HCT116 (cell line): ENCODE data around the gene OR6B1.

ENCODE experiments used
- CEBPB ChIP-seq: IDR thresholded peaks from 2 replicates; pipeline ENCODE4 v1.6.1; 2012; ENCODE audit warnings: low read depth
- CTCF ChIP-seq, 3 experiments: fragments of 200-600 bp in 1 of 3; sonication (generic) in 1 of 3; IDR thresholded peaks in 2 of 3; conservative IDR thresholded peaks in 1 of 3; 2 replicates each; pipeline ENCODE4 v1.5.1; 2012 to 2017; ENCODE audit warnings: low read depth in 2 of 3, low read length in 2 of 3, antibody characterized with exemption in 1 of 3, borderline replicate concordance in 1 of 3, control low read depth in 1 of 3, mild to moderate bottlenecking in 1 of 3, mixed read lengths in 1 of 3, mixed run types in 1 of 3, moderate library complexity in 1 of 3; ENCODE audit not compliant: insufficient read depth in 1 of 3
- MAX ChIP-seq: IDR thresholded peaks from 2 replicates; pipeline ENCODE4 v1.6.1; 2012
- POLR2A ChIP-seq: IDR thresholded peaks from 2 replicates; pipeline ENCODE4 v1.7.0; 2011; ENCODE audit warnings: borderline replicate concordance; ENCODE audit not compliant: insufficient read depth, insufficient read length; ENCODE audit errors: extremely low read depth
- SP1 ChIP-seq: IDR thresholded peaks from 2 replicates; pipeline ENCODE4 v1.6.1; 2012; ENCODE audit warnings: low read depth
- TCF7L2 ChIP-seq: IDR thresholded peaks from 2 replicates; pipeline ENCODE4 v1.7.0; 2011; ENCODE audit warnings: borderline replicate concordance, inconsistent platforms; ENCODE audit not compliant: insufficient read depth, insufficient read length; ENCODE audit errors: extremely low read depth

GRCh38 chr7:144037414-144038035 is 37.4 kb downstream of the OR6B1 start:
- no peak for TF ChIP-seq CEBPB
- no peak for TF ChIP-seq MAX
- TF ChIP-seq CTCF (IDR thresholded peaks at IDR 0.05 in 2 of 3, conservative IDR thresholded peaks at IDR 0.05 in 1 of 3; ENCODE audit: borderline replicate concordance in 1 of 3, insufficient read depth in 1 of 3, low read depth in 2 of 3, low read length in 2 of 3): no peak
- no peak for TF ChIP-seq POLR2A
- TF ChIP-seq SP1: no peak
- TF ChIP-seq TCF7L2: no peak
